Measurements from ENCODE around the gene RACGAP1.
A peak's percentile ranks its signal among the peaks of the same experiment; 100 is the strongest.

RACGAP1 gene

GRCh38 chr12:49969651-49970429, 55.5 kb downstream of the RACGAP1 start:
- peak in 2 of 51 donors; percentile 23 to 27 for DNase-seq

GRCh38 chr12:49969027-49969426, 56.3 kb downstream of the RACGAP1 start:
- peak in 40 of 51 donors; percentile 13 to 83 (median 59) for DNase-seq

- DNase-seq, result peak in 2 of 51 donors; percentile 27 to 34
Observed at GRCh38 chr12:49968471-49968870, 56.8 kb downstream of the RACGAP1 start.

- DNase-seq, result no peak
Observed at GRCh38 chr12:49967777-49968250, 57.5 kb downstream of the RACGAP1 start.

GRCh38 chr12:49967042-49967776, 58.1 kb downstream of the RACGAP1 start:
- DNase-seq, result peak; percentile 71 to 98 (median 88)

DNA sequence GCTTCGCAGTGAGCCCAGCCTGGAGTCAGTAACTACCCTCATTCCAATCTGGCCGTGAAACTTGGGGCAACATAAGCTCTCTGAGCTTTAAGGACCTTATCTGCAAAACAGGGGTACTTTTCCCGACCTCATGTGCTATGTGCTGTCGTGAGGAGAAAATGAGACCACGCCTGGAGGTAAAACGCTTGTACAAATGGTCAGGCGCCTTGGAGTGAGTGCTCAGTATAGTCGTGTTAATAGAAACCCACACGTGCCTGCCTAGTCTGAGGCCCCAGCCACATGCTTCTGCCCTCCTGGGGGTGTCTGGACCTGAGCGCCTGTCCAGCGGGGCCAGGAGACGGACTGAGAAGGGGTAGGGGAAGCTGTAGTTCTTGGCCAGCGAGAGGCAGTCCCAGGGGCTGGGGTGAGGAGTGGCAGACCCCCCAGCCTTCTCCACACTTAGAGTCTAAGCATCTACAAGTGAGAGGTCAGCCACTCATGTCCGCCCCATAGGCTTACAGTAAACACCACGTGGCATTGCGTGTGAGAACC, 58.7 kb downstream of the RACGAP1 start:
- no peak for DNase-seq

GRCh38 chr12:49965836-49966235, 59.5 kb downstream of the RACGAP1 start:
- DNase-seq, result no peak

DNA sequence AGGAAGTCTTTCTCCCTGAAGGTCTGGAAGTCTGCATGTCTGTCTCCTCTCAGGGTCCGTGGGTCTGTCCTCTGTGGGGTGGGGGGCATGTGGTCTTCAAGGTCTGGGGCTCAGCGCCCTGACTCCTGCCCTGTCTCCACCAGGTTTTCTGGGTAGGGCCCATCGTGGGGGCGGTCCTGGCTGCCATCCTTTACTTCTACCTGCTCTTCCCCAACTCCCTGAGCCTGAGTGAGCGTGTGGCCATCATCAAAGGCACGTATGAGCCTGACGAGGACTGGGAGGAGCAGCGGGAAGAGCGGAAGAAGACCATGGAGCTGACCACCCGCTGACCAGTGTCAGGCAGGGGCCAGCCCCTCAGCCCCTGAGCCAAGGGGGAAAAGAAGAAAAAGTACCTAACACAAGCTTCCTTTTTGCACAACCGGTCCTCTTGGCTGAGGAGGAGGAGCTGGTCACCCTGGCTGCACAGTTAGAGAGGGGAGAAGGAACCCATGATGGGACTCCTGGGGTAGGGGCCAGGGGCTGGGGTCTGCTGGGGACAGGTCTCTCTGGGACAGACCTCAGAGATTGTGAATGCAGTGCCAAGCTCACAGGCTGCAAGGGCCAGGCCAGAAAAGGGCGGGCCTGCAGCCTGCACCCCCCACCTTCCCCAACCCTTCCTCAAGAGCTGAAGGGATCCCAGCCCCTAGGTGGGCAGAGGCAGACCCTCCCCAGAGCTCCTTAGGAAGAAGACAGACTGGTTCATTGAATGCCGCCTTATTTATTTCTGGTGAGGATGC, 60.3 kb downstream of the RACGAP1 start:
- DNase-seq, result no peak

- DNase-seq, result no peak
Observed at GRCh38 chr12:49963976-49964815, 61.1 kb downstream of the RACGAP1 start.

GRCh38 chr12:49962861-49963765, 62.2 kb downstream of the RACGAP1 start:
- DNase-seq, result peak in 28 of 51 donors; percentile 13 to 77 (median 30)

DNA sequence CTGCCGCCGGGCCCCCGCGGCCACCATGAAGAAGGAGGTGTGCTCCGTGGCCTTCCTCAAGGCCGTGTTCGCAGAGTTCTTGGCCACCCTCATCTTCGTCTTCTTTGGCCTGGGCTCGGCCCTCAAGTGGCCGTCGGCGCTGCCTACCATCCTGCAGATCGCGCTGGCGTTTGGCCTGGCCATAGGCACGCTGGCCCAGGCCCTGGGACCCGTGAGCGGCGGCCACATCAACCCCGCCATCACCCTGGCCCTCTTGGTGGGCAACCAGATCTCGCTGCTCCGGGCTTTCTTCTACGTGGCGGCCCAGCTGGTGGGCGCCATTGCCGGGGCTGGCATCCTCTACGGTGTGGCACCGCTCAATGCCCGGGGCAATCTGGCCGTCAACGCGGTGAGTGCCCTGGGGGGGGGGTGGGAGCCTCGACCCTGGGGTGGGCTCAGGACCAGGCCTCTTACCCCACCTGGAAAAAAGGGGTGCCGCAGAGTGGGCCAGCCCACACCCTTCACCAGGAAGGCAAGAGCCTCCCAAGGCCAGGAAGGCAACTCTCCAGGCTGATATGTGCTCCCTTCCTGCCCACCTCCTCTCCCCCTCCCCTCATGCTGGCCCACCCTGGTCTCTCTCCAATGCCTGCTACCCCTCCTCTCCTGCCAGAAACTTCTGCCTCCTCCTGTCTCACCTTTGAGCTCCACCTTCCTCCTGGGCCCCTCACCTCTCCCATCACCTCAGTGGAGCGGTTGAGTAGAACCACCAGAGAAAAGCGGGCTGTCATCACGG, 63.1 kb downstream of the RACGAP1 start:
- no peak for DNase-seq

DNA sequence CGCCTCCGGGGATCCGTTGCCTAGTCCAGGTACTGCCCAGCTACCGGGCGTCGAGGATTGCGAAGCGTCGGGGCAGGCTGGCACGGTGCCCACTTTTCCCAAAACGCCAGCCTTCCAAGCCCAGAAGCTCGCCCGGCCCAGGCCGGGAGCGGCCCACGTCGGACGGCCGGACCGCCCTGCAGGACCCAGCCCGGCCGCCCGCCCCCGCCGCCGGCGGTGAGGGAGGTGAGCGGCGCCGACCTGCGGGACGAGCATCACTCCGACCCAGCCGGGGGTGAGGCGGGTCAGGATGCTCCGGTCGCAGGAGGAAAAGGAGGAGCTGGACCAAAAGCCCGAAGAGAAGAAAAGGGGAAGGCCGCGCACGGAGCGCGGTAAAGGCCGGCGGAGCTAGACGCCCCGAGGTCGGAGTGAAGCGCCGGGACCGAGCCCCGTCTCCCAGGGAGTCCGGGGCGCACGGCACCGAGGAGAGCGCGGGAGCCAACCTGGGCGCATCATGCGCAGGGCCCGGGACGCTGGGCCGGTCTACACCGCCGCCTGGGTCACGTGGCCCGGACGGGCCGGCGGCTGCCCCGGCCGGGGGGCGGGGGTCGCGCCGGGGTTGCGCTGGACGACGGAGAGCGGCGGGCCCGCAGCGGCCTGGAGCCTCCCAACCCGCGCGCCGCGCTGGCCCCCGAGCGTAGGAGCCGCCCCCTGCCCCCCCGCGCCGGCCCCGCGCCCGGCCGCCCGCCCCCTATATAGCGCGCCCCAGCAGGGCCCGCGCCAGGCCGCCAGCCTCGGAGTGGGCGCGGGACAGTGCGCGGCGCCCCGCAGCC, 64.0 kb downstream of the RACGAP1 start, which contains the start of gene AQP5:
Gene AQP5 (plus strand): TSS at position 762 of the 812 bp plus-strand sequence. CDS start 146 bp downstream, outside the sequence.
- DNase-seq, result no peak

DNA sequence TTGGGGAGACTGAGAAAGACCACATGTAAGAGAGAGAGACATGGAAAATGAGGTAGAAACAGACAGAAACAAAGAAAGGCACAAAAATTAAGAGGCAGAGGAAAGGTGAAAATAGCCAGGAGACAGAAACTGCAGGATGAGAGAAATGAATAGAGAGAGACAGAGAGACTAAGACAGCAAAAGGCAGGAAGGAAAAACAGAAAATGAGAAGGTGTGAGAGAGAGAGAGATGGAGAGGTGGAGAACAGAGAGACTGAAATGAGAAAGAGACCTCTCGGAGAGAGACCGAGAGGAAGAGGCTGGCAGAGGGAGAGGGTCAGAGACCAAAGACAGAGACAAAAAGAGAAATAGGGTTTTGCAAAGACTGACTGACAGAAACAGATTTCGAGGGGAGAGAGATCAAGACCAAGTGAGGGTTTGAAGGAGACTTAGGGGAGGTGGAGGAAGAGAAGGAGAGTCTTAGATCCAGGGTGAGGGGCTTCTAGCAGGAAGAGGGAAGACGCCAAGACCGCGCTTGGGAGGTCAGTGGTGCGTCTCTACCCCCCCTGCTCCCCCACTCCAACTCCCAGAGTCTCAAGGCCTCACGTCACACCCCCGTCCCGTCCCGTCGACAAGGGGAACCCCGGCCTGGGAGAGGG, 64.7 kb downstream of the RACGAP1 start:
- no peak for DNase-seq

DNA sequence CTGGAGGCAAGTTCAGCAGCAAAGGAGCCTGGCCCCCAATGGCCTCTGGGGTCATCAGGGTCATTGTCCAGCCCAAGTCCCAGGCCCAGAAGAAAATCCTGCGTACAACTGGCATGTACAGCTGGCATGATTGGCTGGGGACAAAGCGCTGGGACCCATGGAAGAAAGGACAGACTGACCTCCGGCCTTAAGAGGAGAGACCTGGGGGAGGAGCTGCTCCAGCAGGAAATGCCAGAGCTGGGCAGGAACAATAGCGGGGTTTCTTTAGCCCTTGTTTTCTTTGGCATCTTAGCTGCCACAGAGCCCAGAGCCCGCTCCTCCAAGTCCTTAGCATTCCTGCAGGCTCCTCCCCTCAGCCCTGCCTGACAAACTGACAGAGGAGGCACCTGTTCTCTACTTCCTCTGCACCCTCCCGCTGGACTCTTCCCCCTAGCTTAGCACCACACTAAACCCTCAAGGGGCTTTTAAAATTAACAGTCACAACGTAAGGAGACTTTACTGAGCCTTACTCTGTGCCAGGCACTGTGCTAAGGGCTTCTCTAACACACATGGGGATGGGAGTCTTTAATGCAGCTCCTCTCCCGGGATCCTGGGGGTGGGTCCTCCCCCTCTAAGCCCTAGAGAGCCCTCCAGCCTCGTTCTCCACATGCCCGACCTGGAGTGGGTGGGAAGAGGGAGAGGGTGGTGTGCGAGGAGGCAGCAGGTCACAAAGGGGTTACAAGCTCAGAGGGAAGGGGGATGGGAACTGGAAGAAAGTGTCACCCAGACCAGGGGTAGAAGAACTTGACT, 65.4 kb downstream of the RACGAP1 start:
- no peak for DNase-seq

GRCh38 chr12:49957570-49957967, 67.7 kb downstream of the RACGAP1 start:
- DNase-seq, result no peak
